ENCODE measurements around the gene SLC16A9.
A peak's percentile ranks its signal among the peaks of the same experiment; 100 is the strongest.

SLC16A9 gene

GRCh38 chr10:59695637-59696036 is 14.0 kb downstream of the SLC16A9 start:
- H3K27ac ChIP-seq: no peak overlapping the region
- H3K79me2 ChIP-seq (ENCODE audit: insufficient read depth, low read depth): no peaks in the 10 kb centered on the region
- H3K27me3 ChIP-seq (ENCODE audit: insufficient read depth, low read depth): no peaks in the 10 kb centered on the region
- no peak overlapping the region for H2AFZ ChIP-seq (ENCODE audit: low read depth)
- no peak overlapping the region for H3K4me2 ChIP-seq
- TF ChIP-seq CTCF (conservative IDR thresholded peaks at IDR 0.05; ENCODE audit: low read depth, low read length): no peak
- no peaks in the 10 kb centered on the region for H4K20me1 ChIP-seq (ENCODE audit: insufficient read depth)
- H3K4me1 ChIP-seq (ENCODE audit: low read depth, poor library complexity, severe bottlenecking): peaks cover 9% of the 10 kb centered on the region
- H3K9ac ChIP-seq: no peak overlapping the region
- no peaks in the 10 kb centered on the region for H3K36me3 ChIP-seq (ENCODE audit: insufficient read depth)
- H3K4me3 ChIP-seq (IDR thresholded peaks at IDR 0.05; ENCODE audit: insufficient read depth, low read depth, low read length): no peak overlapping the region

DNA sequence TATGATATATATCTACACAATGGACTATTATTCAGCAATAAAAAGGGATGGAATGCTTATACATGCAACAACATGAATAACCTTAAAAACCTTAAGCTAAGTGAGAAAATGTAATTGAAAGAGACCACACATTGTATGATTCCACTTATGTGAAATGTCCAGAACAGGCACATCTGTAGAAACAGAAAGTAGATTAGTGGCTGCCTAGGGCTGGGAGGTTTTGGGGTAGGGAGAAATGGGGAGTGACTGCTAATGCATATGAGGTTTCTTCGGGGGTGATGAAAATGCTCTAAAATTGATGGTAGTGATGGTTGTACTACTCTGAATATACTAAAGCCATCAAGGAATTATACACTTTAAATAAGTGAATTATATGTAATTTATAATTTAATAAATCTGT is 14.7 kb downstream of the SLC16A9 start:
- no peaks in the 10 kb centered on the region for H3K27me3 ChIP-seq (ENCODE audit: insufficient read depth, low read depth)
- H3K27ac ChIP-seq: no peak overlapping the region
- no peaks in the 10 kb centered on the region for H4K20me1 ChIP-seq (ENCODE audit: insufficient read depth)
- no peak overlapping the region for H3K9ac ChIP-seq
- H3K36me3 ChIP-seq (ENCODE audit: insufficient read depth): no peaks in the 10 kb centered on the region
- peaks cover 9% of the 10 kb centered on the region for H3K4me1 ChIP-seq (ENCODE audit: low read depth, poor library complexity, severe bottlenecking)
- no peak overlapping the region for H3K4me2 ChIP-seq
- H3K4me3 ChIP-seq (IDR thresholded peaks at IDR 0.05; ENCODE audit: insufficient read depth, low read depth, low read length): no peak overlapping the region
- no peak overlapping the region for H2AFZ ChIP-seq (ENCODE audit: low read depth)
- no peaks in the 10 kb centered on the region for H3K79me2 ChIP-seq (ENCODE audit: insufficient read depth, low read depth)
- no peak for TF ChIP-seq CTCF (conservative IDR thresholded peaks at IDR 0.05; ENCODE audit: low read depth, low read length)

GRCh38 chr10:59692113-59692512 is 17.5 kb downstream of the SLC16A9 start:
- Histone ChIP-seq H3K79me2 (ENCODE audit: insufficient read depth, low read depth) (no peaks in the 10 kb centered on the region), H2AFZ (ENCODE audit: low read depth) (no peak overlapping the region), H3K27me3 (ENCODE audit: insufficient read depth, low read depth) (no peaks in the 10 kb centered on the region), H3K4me1 (ENCODE audit: low read depth, poor library complexity, severe bottlenecking) (peaks cover 33% of the 10 kb centered on the region), H3K4me2 (no peak overlapping the region), H3K36me3 (ENCODE audit: insufficient read depth) (no peaks in the 10 kb centered on the region), H3K9ac (no peak overlapping the region), H3K27ac (no peak overlapping the region), H3K4me3 (IDR thresholded peaks at IDR 0.05; ENCODE audit: insufficient read depth, low read depth, low read length) (no peak overlapping the region), H4K20me1 (ENCODE audit: insufficient read depth) (no peaks in the 10 kb centered on the region)
- TF ChIP-seq CTCF (conservative IDR thresholded peaks at IDR 0.05; ENCODE audit: low read depth, low read length): no peak

DNA sequence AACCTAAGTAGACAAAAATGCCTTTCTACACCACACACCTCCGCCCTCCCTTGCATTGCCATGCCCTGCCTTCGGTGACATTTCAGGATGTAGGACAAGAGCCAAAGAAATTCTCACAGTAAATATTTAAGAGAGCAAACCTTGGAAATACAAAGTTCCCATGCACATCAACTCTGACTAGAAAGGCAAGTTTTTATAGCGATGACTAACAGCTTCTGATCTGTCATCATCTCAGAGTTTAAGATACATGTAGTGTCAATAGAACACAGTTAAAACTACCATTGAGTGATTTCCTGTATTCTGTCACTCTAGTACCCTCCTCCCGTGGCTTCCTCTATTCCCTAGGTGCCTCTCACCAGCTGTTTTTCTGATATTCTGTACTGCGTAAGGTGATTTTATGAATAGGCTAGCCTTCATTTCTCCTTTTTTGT is 20.7 kb downstream of the SLC16A9 start:
- no peak overlapping the region for H3K9ac ChIP-seq
- H4K20me1 ChIP-seq (ENCODE audit: insufficient read depth): no peaks in the 10 kb centered on the region
- no peaks in the 10 kb centered on the region for H3K36me3 ChIP-seq (ENCODE audit: insufficient read depth)
- peak overlapping the region; percentile 47 for H3K4me2 ChIP-seq
- H2AFZ ChIP-seq (ENCODE audit: low read depth): no peak overlapping the region
- TF ChIP-seq CTCF (conservative IDR thresholded peaks at IDR 0.05; ENCODE audit: low read depth, low read length): no peak
- peak overlapping the region; percentile 50; the same call in 1 of the 2 replicates for H3K27ac ChIP-seq
- no peak overlapping the region for H3K4me3 ChIP-seq (IDR thresholded peaks at IDR 0.05; ENCODE audit: insufficient read depth, low read depth, low read length)
- peaks cover 54% of the 10 kb centered on the region for H3K4me1 ChIP-seq (ENCODE audit: low read depth, poor library complexity, severe bottlenecking)
- H3K79me2 ChIP-seq (ENCODE audit: insufficient read depth, low read depth): no peaks in the 10 kb centered on the region
- no peaks in the 10 kb centered on the region for H3K27me3 ChIP-seq (ENCODE audit: insufficient read depth, low read depth)

Measured in KMS-11 (cell line).